Skin epidermis (tissue), 12 donors: Measurements from ENCODE around the gene WNT3A.

Experiments used
- H3K27ac ChIP-seq, 21 experiments: fragments of 200-600 bp; sonication (generic) in 11 of 21; one replicate each; pipeline ENCODE4 v1.5.0; 2020; ENCODE audit warnings: mild to moderate bottlenecking in 3 of 21, inconsistent platforms in 2 of 21, moderate library complexity in 2 of 21
- H3K4me3 ChIP-seq, 7 experiments: fragments of 200-600 bp; sonication (generic) in 2 of 7; one replicate each; pipeline ENCODE4 v1.5.0; 2020; ENCODE audit warnings: inconsistent platforms in 2 of 7, mild to moderate bottlenecking in 2 of 7, moderate library complexity in 1 of 7

Gene WNT3A

DNA sequence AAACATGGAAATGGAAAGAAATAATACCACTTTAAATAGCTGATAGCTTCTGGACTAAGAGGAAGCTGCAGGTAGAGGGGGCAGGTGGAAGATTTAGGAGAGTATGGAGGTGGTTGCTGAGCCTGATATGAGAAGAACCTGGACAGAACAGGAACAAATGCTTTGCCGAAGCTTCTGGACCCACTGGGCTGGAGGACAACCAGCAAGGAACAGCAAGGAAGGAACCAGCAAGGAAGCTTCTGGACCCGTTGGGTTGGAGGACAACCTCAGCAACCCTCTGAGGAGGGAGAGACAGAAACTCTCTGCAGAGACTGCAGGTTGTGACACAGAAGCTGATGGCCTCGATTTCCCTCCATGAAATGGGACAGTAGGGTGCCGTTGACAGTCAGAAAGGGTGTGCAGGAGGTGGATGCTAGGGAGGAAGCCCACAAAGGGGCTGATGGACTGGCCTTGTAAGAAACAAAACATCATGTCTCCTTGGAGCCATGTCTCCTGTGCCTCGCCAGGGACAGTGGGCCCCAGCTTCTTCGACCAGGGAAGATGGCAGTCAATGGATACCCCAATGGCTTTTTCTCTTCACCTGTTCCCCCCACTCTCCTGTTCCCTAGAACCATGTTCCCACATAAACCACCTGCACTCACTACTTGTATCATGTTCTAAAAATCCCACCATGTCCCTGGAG, 8.3 kb upstream of the WNT3A start:
- no peak overlapping the region for H3K27ac ChIP-seq
- H3K4me3 ChIP-seq, result no peak overlapping the region

DNA sequence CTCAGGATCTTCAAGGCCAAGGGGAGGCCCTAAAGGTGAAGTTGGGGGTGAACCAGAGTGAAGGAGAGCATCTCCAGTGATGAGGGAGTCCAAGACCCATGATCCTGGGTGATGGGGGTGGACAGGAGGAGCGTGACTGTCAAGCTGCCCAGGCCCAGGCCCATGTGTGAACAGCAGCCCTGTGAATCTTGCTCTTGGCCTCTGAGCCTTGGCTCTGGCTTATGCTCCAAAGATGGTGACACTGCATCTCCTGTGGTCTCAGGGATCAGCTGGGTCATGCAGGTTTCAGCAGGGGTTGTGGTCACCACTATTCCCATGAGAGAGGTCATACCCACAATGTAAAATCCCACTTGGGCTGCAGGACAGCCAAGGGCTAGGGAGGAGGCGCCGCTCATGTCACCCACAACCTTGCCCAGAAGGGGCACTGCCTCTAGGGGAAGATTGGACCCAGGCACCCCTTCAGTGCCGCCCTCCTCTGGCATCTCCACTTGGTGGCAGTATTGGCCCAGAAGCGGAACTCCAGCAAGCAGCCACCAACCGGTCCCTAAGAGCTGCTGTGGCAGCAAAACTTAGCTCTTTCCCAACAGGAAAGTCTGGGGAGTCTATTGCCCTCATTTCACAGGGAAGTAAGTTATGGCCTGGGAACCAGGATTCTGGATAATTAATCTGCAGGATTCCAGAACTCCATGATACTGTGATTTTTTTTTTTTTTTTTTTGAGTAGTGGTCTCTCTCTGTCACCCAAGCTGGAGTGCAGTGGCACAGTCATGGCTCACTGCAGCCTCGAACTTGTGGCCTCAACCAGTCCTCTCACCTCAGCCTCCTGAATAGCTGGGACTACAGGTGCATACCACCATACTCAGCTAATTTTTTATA, 7.5 kb upstream of the WNT3A start:
- H3K27ac ChIP-seq, result no peak overlapping the region

DNA sequence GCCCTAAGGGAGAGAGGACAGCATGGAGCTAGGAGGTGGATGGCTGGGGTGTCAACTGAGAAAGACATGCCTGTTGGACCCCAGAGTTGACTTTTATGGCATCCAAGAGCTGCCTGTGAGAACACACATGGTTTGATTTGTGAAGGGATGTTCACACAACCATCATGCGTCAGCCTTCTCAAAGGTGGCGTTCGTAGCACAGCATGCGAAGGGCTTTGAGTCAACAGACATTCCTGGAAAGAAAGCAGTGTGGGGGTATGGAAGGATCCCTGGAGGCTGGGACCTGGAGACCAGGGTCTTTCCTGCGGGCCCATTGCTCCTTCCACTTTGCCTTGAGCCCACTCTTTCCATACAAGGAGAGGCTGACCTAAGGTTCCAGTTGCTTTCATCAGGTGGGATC, 6.4 kb upstream of the WNT3A start:
- Histone ChIP-seq H3K27ac (no peak overlapping the region), H3K4me3 (no peak overlapping the region)

More for the DNA sequence above, 7.5 kb upstream of the WNT3A start:
- H3K4me3 ChIP-seq, result no peak overlapping the region

DNA sequence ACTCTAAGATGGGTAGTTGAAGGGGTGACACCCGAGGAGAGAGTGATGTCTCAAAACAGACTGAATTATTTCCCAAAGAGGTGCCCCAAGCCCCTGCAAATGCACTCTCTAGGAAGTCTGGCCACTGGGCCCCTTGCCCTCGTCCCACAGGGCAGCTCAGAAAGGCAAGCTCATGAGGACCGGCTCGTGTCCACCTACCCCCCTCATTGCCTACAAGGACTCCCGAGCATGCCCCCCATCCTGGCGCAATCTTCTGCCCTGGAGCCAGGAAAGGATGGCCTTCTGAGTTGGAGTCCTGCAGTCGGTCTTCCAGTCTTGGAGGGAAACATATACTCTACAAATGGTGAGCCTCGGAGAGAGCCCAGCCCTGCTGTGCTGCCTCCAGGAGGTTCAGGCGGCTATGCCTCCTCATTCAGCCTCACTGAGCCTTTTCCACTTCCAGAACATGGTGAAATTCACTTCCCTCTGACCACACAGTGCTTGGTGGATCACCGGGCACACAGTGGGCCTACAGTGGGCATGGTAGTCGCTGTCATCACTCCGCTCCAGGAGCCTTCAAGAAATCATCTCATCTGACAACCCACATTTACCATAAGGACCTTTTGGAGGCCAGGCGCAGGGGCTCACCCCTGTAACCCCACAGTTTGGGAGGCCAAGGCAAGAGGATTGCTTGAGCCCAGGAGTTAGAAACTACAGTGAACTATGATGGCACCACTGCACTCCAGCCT, 5.8 kb upstream of the WNT3A start:
- Histone ChIP-seq H3K27ac (no peak overlapping the region), H3K4me3 (no peak overlapping the region)

DNA sequence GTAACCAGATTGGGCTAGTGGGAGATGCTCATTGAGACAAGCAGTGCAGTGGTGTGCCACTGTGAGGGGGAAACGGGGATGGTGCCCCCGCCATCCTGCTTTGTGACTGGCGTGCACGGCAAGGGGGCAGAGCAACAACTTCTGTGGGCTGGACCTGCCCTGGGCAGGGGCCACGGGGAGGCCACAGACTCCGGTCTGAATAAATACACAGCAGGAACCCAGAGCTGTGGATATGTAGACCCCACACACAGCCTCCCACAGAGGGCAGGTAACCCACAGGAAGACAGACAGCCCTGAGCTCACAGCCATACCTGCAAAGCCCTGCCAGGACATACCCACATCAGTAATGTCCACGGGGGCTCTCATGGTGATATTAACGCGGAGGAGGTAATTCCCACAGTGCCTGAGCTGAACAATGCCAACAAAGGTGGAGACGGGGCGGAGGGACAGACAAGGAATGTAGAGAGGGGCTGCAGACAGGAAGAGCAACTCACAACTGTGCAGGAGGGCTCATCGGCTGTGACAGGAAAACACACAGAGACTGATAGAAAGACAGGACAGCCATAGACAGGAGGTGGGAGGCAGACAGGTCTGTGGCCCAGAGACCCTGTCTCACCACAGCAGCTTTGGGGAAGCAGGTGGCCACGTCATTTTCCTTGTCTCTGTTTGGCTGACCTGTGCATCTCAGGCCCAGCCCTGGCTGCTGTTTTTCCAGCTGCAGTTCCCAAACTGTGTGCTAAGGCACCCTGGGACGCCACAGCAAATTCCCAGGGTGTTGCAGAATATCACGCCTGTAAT, 4.9 kb upstream of the WNT3A start:
- Histone ChIP-seq H3K4me3 (no peak overlapping the region), H3K27ac (no peak overlapping the region)

DNA sequence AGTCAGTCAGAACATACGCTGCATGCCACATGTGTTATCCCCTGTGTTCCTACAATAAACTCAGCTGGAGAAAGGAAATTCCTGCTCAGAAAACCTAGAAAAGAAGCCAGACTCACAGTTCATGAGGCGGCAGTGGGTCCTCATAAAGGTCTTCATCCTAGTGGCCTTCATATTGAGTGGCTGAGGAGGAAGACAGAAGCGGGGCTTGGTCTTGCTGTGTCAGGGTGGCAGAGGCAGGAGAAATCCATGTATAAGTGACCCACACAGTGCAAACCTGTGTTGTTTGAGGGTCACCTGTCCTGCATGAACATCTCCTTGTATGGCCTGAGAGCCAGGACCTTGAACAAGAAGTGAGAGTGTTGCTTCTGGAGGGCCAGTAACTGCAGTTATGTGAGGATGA, 4.0 kb upstream of the WNT3A start:
- H3K4me3 ChIP-seq, result no peak overlapping the region

DNA sequence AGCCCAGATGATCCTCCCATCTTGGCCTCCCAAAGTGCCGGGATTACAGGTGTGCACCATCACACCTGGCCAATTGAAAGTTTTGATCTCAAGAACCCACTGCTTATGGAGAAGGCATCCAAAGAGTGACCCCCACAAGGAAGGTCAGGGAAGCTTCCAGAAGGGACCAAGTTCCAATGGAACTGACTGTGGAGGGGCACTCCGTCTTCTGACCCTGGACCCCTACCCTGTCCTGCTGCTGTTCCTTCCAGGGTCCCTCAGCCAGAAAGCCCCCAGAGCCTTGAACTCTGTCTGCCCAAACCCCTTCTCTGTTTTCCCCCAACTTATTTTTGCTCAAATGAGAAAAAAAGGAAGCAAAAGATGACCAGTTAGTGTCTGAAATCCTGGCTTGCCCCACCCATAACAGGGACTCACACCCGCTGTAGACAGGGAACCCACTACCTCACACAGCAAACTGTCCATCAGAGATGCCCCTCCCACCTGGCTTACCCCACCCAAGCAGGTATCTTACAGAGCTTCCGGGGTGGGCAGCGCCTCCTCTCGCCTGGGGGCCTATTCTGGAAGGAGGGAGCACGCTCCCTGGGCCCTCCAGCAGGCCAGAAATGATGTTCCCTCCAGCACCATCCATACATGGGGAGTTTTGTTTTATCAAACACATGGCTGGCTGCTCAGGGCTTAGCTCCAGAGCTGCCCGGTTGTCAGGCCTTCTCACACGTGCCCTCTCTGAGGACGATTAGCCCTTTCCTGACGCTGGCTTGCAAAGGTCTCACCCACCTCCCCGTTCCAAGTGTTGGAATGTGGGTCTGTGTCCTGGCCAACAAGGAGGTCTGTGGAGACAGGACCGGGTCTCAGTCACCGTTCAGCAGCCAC, 3.1 kb upstream of the WNT3A start:
- no peak overlapping the region for H3K4me3 ChIP-seq

More for the DNA sequence above, 4.0 kb upstream of the WNT3A start:
- no peak overlapping the region for H3K27ac ChIP-seq

DNA sequence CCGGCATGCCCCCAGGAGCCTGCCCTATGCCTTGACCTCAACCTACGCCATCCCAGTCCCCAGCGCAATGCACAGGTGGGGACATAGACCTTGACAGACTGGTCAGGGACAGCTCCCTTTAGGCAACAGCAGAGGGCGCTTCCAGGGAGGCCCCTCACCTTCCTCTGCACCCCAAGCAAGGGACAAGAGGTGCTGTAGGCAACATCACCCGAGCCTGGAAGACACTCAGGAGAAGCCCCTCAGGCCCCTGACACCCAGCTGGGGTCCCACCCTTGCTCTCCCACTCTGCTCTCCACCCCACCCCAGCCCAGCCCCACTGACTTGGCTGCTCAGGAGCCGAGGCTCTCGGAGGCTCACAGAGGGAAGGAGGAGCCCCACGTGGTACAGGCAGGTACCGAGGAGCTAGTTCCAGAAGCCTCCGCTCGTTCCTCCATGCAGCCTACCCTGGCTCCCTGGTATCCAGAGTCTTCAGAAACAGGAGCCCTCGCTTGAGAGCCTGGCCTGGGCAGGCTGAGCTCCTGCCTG, 2.4 kb upstream of the WNT3A start:
- Histone ChIP-seq H3K27ac (no peak overlapping the region), H3K4me3 (no peak overlapping the region)

More for the DNA sequence above, 3.1 kb upstream of the WNT3A start:
- H3K27ac ChIP-seq, result no peak overlapping the region

DNA sequence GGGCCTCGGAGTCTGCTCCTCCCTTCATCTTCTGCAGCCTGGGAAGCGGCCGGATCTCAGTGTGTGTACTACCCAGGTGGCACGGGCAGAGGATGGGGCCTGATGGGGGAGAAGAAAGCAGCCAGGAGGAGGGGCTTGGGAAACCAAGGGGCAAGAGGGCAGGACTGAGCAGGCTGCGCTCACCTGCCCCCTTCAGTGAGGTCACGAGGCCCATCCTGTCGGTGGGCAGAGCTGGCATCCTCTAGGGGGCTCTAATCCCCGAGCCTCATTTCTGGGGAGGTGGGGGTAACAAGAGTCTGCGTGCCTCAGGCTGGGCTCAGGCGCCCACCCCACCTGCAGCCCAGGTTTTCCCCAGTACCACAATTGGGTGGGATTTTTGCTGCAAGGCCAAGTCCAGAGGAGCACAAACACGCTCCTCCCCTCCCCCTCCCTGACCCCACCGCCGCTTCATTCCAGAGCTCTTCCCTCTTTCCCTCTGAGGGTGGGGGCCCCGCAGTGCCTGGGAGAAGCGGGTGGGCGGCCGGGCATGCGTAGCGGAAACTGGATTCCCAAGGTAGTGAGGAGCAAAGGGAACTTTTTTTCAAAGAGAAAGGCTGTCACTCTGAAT, 1.8 kb upstream of the WNT3A start:
- Histone ChIP-seq H3K27ac (no peak overlapping the region), H3K4me3 (no peak overlapping the region)

DNA sequence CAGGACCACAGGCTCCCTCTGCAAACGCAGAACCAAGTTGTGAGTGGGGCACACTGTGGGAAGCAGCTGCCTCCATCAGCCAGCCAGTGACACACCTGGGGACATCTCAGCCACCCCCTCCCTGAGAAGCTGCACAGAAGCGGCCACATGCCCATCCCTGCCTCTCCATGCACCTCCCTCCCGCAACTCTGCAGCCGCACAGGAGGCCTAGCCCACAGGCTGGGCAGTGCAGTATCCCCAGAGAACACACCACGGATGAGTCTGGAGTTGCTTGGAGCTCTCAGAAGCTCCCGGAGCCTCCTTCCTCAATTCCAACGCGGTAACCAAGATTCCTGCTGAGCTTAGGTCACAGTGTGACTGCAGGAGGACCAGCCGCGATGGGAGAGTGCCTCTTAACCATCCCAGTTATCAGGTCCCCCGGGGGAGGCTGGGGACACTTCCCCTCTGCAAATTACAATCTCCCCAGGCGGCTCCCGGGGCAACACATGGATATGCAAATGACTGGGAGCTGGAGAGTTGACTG, 1.2 kb upstream of the WNT3A start:
- Histone ChIP-seq H3K27ac (no peak overlapping the region), H3K4me3 (no peak overlapping the region)

DNA sequence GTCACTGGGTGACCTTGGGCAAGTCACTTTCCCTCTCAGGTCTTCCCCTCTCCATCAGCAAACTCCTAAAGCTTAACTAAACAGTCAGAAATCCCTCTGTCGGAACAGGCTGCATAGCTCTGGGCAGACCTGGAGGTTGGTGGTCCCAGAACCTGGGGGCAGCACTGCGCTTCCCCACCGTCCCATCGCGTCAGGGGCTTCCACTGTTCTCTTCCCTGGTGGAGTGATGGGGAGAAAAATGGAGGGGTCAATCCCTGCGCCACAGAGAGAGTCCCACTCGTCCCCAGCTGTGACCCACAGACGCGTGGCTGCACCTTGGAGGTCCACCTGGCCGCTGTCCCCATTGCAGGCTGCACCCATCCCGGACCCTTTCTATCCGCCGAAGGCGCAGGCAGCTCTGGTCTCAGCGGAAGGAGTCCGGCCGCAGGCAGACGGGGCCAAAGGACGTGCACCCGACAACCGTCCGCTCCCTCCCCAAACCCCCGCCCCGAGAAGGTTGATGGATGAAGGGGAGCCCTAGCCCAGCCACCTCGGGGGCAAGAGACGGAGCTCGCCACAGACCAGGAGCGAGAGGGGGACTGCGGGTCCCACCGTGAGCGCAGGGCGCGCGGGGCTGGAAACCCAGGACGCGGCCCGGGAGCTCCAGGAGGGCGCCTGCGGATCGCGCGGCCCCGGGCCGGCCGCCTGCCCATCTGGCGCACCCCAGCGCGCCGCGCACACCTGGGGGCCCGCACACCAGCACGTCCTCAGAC, 588 bp upstream of the WNT3A start:
- Histone ChIP-seq H3K27ac (no peak overlapping the region), H3K4me3 (peak overlapping the region in 1 of 7 experiments; percentile 44)

DNA sequence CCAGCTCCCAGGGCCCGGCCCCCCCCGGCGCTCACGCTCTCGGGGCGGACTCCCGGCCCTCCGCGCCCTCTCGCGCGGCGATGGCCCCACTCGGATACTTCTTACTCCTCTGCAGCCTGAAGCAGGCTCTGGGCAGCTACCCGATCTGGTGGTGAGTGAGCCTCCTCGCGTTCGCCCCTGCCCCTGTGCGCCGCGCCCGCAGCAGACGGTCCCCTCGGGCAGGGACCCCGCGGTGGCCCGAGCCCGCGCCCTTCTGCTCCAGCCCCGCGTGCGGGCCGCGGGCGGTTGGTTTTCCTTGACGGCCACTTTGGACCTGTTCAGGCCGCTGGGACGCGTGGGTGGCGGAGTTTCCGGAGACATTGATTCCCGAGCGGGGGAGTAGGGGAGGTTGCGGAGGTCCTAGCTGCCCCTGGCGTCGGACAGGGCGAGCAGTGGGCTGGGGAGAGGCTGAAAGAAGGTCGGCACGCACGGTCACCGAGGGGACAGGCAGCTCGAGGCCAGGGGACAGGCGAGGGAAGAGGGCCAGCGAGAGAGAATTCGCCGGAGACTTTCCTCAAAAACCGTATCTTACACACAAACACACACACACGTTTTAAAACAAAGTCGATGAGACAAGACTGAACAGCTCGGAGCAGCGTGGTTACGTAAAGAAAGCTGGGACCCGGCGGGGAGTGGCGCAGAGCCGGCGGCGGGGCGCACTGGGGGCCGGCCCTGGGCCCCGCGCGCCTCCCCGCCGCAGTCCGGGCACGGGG, 427 bp downstream of the WNT3A start:
- Histone ChIP-seq H3K27ac (peak overlapping the region in 9 of 21 experiments; percentile 34 to 72 (median 63)), H3K4me3 (peak overlapping the region in 6 of 7 experiments; percentile 10 to 44 (median 19))

DNA sequence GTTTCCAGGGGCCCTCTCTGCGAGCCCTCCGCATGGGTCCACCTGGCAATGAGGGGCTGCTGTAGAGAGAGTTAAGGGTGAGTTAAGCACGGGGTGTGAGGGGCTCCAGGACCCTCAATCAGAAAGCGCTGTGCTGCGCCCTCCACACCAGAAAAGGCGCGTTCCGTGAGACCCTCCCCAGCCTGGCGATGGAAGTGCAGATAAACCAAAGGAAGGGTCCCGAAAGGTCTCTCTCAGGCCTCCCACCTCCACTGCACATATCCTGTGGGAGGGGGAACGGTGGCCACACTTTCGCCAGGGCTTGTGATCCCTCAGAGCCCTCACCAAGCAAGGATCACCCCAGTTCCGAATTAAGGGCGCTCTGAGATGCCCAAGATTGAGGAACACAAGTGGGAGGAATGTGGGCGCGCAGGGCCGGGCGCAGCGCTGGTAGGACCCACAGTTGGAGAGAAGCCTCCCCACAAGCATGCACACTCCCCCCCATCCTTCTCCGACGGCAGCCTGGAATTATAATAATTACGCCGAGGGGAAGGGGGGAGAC, 1.1 kb downstream of the WNT3A start:
- Histone ChIP-seq H3K27ac (peak overlapping the region in 2 of 21 experiments; percentile 67 to 72), H3K4me3 (peak overlapping the region in 3 of 7 experiments; percentile 18 to 44 (median 31))

DNA sequence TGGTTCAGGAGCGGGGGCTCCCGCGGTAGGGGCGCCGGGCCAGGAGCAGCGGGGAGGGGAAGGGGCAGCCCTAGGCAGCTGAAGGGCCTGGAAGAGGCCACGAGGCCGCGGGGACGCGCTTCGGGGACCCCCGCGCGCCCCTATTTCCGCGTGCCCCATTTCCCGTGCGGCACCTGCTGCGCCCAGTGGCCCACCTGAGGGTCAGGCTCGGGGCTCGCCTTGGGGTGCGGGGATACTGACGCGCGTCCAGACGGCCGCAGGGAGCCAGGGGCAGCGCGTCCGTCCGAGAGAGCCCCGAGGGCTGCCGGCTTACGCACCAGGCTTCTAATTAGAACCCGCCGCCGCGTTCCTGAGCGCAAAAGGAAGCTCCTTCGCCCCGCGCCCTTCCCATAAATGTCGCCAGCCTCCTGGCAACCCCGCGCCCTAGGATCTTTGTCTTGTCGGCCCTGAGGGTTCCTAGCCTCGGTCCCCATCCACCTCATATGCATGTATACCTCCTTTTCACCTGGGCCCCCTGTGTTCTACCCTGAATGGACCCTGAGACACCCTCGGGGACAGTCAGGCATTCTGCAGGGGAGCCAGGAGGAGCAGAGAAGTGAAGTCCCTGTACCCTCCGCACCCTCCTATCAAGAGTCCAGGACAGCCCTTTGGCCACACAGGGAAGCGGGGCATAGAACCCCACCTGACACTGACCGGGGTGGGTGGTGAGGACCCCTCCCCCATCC, 1.8 kb downstream of the WNT3A start:
- Histone ChIP-seq H3K27ac (no peak overlapping the region), H3K4me3 (no peak overlapping the region)

DNA sequence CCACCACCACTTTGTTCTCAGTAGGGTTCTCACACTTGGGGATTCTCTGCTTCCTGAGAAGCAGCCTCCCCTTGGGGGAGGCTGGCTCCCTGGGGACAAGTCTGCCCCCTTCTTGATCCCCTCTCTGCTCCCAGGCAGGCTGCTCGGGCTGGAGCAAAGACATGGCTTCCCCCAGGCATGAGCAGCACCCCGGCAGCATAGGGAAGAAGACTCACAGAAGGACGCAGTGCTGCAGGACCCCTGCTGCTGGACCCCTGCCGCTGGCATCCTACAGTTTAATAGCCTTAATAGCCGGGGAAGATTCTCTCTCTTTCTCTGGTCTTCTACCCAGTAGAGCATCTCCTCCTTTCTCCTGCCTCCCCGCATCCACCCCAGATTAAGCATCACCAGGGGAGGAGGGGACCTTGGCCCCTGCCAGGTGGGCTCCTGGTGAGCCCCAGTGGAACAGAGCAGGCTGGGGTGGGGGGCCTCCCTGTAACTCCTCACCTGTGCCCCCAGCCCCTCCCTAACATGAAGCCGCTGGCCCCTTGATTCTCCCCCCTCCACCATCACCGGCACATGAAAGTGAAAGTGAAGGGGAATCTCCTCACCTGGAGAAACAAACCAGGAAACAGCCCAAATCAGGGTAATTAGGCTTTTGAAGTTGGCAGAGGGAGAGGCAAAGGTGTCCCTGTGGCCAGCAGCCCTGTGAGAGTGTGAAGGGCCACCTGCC, 2.5 kb downstream of the WNT3A start:
- Histone ChIP-seq H3K27ac (no peak overlapping the region), H3K4me3 (no peak overlapping the region)
